Psoas muscle (tissue), 8 donors: ENCODE data around the gene WDR7. TPM values are rescaled to one million over a fixed set of nuclear protein-coding genes. Genes with fewer than 3 reads are reported as not detected.

ENCODE experiments used
- ATAC-seq, 4 donors: fragments of 200-7000 bp; cut with Tn5 transposase; one replicate each; pipeline ENCODE4 v1.9.1; 2020; ENCODE audit warnings: moderate library complexity in 3 of 4, mild to moderate bottlenecking in 2 of 4
- DNase-seq, 2 donors: peaks; one replicate each; pipeline ENCODE4 v3.0.0-alpha.2; 2020
- H3K27ac ChIP-seq: fragments of 200-600 bp; one replicate; pipeline ENCODE4 v1.8.0; 2022
- H3K27me3 ChIP-seq, 3 donors: fragments of 200-600 bp in 1 of 3; one replicate each; pipeline versions ENCODE4 v1.6.1 to v1.8.0; 2013 to 2022; ENCODE audit warnings: low read length in 2 of 3, mild to moderate bottlenecking in 2 of 3, moderate library complexity in 1 of 3; ENCODE audit not compliant: insufficient read depth in 3 of 3
- H3K36me3 ChIP-seq, 2 donors: fragments of 200-600 bp in 1 of 2; one replicate each; pipeline versions ENCODE4 v1.6.1 to v1.8.0; 2013 to 2022; ENCODE audit warnings: low read depth in 1 of 2, mild to moderate bottlenecking in 1 of 2, moderate library complexity in 1 of 2; ENCODE audit not compliant: insufficient read depth in 1 of 2
- H3K4me1 ChIP-seq: fragments of 200-600 bp; one replicate; pipeline ENCODE4 v1.8.0; 2022
- H3K4me3 ChIP-seq: fragments of 200-600 bp; one replicate; pipeline ENCODE4 v1.8.0; 2022; ENCODE audit warnings: mild to moderate bottlenecking
- H3K9me3 ChIP-seq: fragments of 200-600 bp; one replicate; pipeline ENCODE4 v1.8.0; 2022
- CTCF ChIP-seq: fragments of 200-600 bp; IDR thresholded peaks from one replicate; pipeline ENCODE4 v1.8.0; 2022; ENCODE audit warnings: antibody characterized with exemption
- WGBS, 3 donors: extraction: QIAGEN DNeasy Blood & Tissue Kit; methylation state at CpG; one replicate each; pipeline versions ENCODE4 v1.1.6 to v1.1.7; 2013; 5-methylcytosine and 5-hydroxymethylcytosine counted together
- intact Hi-C, 2 donors: fragments of 100-400 bp; cut with DNase I; formaldehyde crosslinking; loops; one replicate each; pipeline versions ENCODE4 v1.11.0 to v1.14.2; 2022
- polyA plus RNA-seq, 3 donors: library from polyadenylated mRNA; stranded (reverse); fragments of 200-250 nt; gene quantifications; one replicate each; pipeline ENCODE4 v1.2.3, GENCODE V29; 2013
- total RNA-seq, 4 donors: library from RNA; stranded (reverse); fragmentation: NEBNext Ultra II Directional in 2 of 4; extraction: Animal tissue kit (Norgen Biotek cat#: 25700) in 2 of 4; gene quantifications; one replicate each; pipeline versions ENCODE4 v1.2.1 to v1.2.4, GENCODE V29; 2021 to 2023
- donor health status: healthy with polysubstance abuse.
- donor health status: DM: no; HTN: no; CAD: no; lungs with moderate emphysema.
- donor health status: Bipolar disorder and iron deficiency.
- donor health status: healthy.
- donor health status: DM: yes; HTN: yes; CAD: no.
- donor health status: DM: no; HTN: no; CAD: no.
- donor health status: DM: no; HTN: no; CAD: no.
- donor health status: DM: yes; HTN: yes; CAD: no.

The WDR7 gene
- total and polyA plus RNA-seq, 7 donors = 2.6 to 24.4 (median 15.5) TPM

GRCh38 chr18:56716692-56717146 lies 65.6 kb downstream of the WDR7 start:
- Histone ChIP-seq H3K4me3 (no peak overlapping the region), H3K9me3 (no peaks in the 10 kb centered on the region), H3K27me3 (no peaks in the 10 kb centered on the region), H3K4me1 (no peaks in the 10 kb centered on the region), H3K36me3 (peaks cover 0 to 17% of the 10 kb centered on the region in 2 donors), H3K27ac (no peak overlapping the region)
- DNase-seq = no peak
- intact Hi-C loops = no loop called here
- 80 to 84% (median 81%) methylated on average over 2 of the region's 2 CpGs for WGBS, 3 donors
- no peak for ATAC-seq
- no peak for TF ChIP-seq CTCF

DNA sequence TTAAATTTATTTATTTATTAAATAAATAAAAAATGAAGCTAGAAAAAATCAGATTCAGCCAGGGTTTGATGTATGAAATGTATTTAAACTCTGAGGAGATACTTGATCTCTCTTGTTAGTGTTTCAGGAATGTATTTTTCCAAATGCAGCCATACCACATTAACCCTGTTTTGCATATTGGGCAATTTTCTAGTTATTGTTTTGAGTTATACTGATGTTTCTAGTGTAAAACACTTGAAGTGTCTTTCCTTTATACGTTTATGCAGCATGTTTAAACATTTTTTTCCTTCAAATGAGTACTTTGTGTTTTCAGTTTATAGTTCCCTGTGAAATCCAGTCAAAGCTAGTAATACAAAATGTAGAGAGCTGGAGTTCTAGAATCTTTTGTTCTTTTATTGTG lies 69.9 kb downstream of the WDR7 start:
- intact Hi-C loops = no loop called here
- no peaks in the 10 kb centered on the region for H3K4me1 ChIP-seq
- H3K36me3 ChIP-seq = peaks cover 0 to 27% of the 10 kb centered on the region in 2 donors
- ATAC-seq (no peak), DNase-seq (no peak)
- no peaks in the 10 kb centered on the region for H3K27me3 ChIP-seq
- no peak overlapping the region for H3K4me3 ChIP-seq
- no peak overlapping the region for H3K27ac ChIP-seq
- TF ChIP-seq CTCF = no peak
- no peaks in the 10 kb centered on the region for H3K9me3 ChIP-seq
- WGBS, 3 donors = 76 to 90% (median 87%) methylated on average over 1 of the region's 1 CpG

GRCh38 chr18:56721491-56721890 lies 70.3 kb downstream of the WDR7 start:
- Histone ChIP-seq H3K4me1 (no peaks in the 10 kb centered on the region), H3K36me3 (peaks cover 0 to 27% of the 10 kb centered on the region in 2 donors), H3K9me3 (no peaks in the 10 kb centered on the region), H3K4me3 (no peak overlapping the region), H3K27ac (no peak overlapping the region), H3K27me3 (no peaks in the 10 kb centered on the region)
- DNase-seq = no peak
- intact Hi-C loops = no loop called here
- TF ChIP-seq CTCF = no peak
- ATAC-seq = no peak
- WGBS, 3 donors = 86 to 93% (median 89%) methylated on average over 3 of the region's 3 CpGs

DNA sequence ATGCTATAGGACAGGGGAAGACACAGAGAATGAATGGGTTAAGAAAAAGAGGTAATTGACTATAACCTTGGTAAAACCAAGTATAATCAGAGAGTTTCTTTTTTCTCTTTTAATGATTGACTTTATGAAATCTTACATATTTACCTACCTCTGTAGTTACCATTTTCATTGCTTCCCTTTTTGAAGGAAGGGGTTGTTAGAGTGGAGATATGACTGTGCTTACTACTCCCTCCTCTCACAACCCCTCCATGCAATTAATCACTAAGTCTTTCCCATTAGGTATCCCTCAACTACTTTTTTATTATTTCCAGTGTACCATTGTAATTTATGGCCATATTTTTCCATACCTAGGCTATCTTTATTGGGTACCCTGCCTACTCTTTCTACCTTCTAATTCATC lies 71.4 kb downstream of the WDR7 start:
- Histone ChIP-seq H3K9me3 (no peaks in the 10 kb centered on the region), H3K27ac (no peak overlapping the region), H3K4me3 (no peak overlapping the region), H3K4me1 (no peaks in the 10 kb centered on the region), H3K36me3 (peaks cover 0 to 27% of the 10 kb centered on the region in 2 donors), H3K27me3 (no peaks in the 10 kb centered on the region)
- no peak for TF ChIP-seq CTCF
- DNase-seq = no peak
- intact Hi-C loops = no loop called here
- ATAC-seq = no peak

- Histone ChIP-seq H3K9me3 (no peaks in the 10 kb centered on the region), H3K4me1 (no peaks in the 10 kb centered on the region)
These were observed 71.9 kb downstream of the WDR7 start for GRCh38 chr18:56723068-56723467.

More at GRCh38 chr18:56723068-56723467, 71.9 kb downstream of the WDR7 start:
- Histone ChIP-seq H3K4me3 (no peak overlapping the region), H3K27me3 (no peaks in the 10 kb centered on the region), H3K27ac (no peak overlapping the region), H3K36me3 (peaks cover 0 to 23% of the 10 kb centered on the region in 2 donors)
- intact Hi-C loops = no loop called here
- WGBS, 3 donors = 95 to 100% (median 97%) methylated on average over 1 of the region's 1 CpG
- ATAC-seq (no peak), DNase-seq (no peak)
- no peak for TF ChIP-seq CTCF
